ENCODE results near the gene TMEM63A. TPM values are rescaled to one million over a fixed set of nuclear protein-coding genes. Genes with fewer than 3 reads are reported as not detected.
"Not testable (repeated sequence)": the region's sequence is repeated elsewhere in the genome, so short reads cannot be mapped to it uniquely, and the experiment has no call there.

Gene TMEM63A
- 32.5 and 33.5 TPM in 2 replicates for total RNA-seq

DNA sequence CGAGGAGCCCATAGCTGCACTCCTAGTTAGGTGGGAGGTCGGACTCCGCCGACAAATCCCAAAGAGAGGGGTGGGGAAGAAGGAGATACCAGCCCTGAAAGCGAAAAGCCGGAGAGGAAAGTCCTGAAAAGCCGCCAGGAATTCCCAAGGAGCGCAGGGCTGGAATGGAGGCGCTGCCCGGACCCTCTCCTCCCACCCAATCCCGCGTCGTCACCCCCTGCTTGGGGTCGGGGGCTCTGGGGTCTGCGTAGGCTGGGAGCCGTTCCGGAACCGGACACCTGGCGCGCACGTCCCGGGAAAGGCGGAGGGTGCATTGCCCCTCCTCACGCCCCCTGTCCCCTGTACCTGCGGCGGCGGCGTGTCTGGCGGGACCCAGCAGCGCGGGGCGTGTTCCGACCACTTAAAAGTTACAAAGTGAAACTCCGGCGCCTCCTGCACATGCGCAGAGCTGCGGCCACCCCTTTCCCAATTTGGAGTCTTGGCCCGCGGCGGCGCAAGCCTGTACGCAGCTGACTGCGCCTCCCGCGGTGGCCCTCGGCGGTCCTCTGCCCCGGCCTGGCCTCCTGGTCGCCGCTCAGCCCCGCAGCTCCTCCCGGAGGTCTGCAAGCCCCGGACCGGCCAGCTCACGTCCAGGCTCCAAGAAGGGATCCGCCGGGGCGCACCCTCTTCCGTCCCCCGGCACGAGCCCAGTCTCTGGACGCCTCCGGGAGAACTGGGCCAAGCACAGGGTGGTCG is at the start of gene TMEM63A:
Gene TMEM63A, minus strand, starts transcription at position 422 of the 735 bp plus-strand sequence. CDS start 4,800 bp downstream, outside the sequence.
- peaks cover 14% of the 10 kb centered on the region for H3K27me3 Mint-ChIP-seq (ENCODE audit: low read depth)
- DNase-seq (ENCODE audit: low spot score), result peak; percentile 82
- H3K4me3 Mint-ChIP-seq (ENCODE audit: low read depth), result peak within 1 kb of the TSS; percentile 84
- intact Hi-C loops (cut with micrococcal nuclease), result loop anchor here (1.0 to 5.0 kb wide), 6 partner anchors 15 to 115 kb away; partner anchors contain the start of genes PYCR2, SDE2 and SRP9
- peak within 1 kb of the TSS; percentile 71 for H3K27ac Mint-ChIP-seq
- H3K36me3 Mint-ChIP-seq (ENCODE audit: low read depth), result peaks cover 2% of the 10 kb centered on the region
- H3K9me3 Mint-ChIP-seq, result no peaks in the 10 kb centered on the region
- H3K4me1 Mint-ChIP-seq (ENCODE audit: low read depth), result peaks cover 40% of the 10 kb centered on the region

DNA sequence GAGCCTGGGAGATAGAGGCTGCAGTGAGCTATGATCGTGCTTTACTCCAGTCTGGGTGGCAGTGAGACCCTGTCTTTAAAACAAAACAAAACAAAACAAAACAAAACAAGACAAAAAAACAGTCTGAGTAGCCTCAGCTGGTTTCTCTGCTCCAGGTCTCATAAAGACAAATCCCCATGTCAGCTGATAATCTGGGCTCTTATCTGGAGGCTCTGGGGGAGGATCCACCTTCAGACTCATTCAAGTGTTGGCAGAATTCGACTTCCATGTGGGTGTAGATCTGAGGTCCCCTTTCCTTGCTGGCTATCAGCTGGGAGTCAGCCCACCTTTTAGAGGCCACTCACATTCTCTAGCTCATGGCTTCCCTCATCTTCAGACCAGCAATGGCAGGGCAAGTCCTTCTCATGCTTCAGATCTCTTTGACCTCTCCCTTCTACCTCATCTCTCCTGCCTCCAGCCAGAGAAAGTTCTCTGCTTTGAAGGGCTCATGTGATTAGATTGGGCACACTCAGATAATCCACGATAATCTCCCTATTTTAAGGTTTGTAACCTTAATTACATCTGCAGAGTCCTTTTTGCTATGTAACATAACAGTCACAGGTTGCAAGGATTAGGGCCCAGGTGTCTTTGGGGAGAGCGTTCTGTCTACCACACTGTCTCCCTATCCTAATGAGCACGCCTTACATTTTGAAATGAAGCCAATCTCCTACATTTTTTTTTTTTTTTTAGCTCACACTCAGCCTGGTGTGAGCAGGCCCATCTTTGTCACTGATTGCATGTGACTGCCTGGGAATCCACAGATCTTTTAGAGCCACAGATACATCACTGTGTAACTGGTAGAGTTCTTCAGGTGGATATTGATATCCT is 49.3 kb upstream of the TMEM63A start:
- H3K4me1 Mint-ChIP-seq (ENCODE audit: low read depth), result peaks cover 9% of the 10 kb centered on the region
- intact Hi-C loops (cut with micrococcal nuclease), result no loop called here

DNA sequence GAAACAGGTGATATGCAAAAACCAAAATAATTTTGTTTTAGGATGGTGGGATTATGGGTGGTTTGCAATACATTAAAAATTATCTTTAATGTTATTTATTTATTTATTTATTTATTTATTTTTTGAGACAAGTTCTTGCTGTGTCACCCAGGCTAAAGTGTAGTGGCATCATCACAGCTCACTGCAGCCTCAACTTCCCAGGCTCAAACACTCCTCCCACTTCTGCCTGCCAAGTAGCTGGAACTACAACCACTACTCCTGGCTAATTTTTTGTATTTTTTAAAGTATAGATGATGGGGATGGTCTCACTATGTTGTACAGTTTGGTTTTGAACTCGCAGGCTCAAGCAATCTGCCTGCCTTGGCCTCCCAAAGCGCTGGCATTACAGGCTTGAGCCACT is 48.4 kb upstream of the TMEM63A start:
- Mint-ChIP-seq H3K27me3 (ENCODE audit: low read depth) (no peaks in the 10 kb centered on the region), H3K36me3 (ENCODE audit: low read depth) (no peaks in the 10 kb centered on the region), H3K27ac (no peak overlapping the region), H3K4me1 (ENCODE audit: low read depth) (peaks cover 13% of the 10 kb centered on the region), H3K9me3 (no peaks in the 10 kb centered on the region), H3K4me3 (ENCODE audit: low read depth) (no peak overlapping the region)
- no peak for DNase-seq (ENCODE audit: low spot score)
- intact Hi-C loops (cut with micrococcal nuclease), result no loop called here

More for the DNA sequence above, 49.3 kb upstream of the TMEM63A start:
- Mint-ChIP-seq H3K36me3 (ENCODE audit: low read depth) (no peaks in the 10 kb centered on the region), H3K27ac (no peak overlapping the region), H3K4me3 (ENCODE audit: low read depth) (no peak overlapping the region), H3K9me3 (no peaks in the 10 kb centered on the region), H3K27me3 (ENCODE audit: low read depth) (no peaks in the 10 kb centered on the region)
- no peak for DNase-seq (ENCODE audit: low spot score)

DNA sequence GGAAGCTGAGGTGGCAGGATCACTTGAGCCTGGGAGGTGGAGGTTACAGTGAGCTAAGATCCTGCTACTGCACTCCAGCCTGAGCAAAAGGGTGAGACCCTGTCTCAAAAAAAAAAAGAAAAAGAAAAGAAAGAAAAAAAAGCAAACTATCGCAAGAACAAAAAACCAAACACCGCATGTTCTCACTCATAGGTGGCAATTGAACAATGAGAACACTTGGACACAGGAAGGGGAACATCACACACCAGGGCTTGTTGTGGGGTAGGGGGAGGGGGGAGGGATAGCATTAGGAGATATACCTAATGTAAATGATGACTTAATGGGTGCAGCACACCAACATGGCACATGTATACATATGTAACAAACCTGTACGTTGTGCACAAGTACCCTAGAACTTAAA is 47.3 kb upstream of the TMEM63A start:
- Mint-ChIP-seq H3K4me1 (ENCODE audit: low read depth) (peaks cover 15% of the 10 kb centered on the region), H3K27ac (peak overlapping the region; percentile 68)
- DNase-seq (ENCODE audit: low spot score); H3K4me3 Mint-ChIP-seq (ENCODE audit: low read depth); H3K27me3 Mint-ChIP-seq (ENCODE audit: low read depth); H3K9me3 Mint-ChIP-seq; intact Hi-C loops (cut with micrococcal nuclease); H3K36me3 Mint-ChIP-seq (ENCODE audit: low read depth): not testable (repeated sequence)

DNA sequence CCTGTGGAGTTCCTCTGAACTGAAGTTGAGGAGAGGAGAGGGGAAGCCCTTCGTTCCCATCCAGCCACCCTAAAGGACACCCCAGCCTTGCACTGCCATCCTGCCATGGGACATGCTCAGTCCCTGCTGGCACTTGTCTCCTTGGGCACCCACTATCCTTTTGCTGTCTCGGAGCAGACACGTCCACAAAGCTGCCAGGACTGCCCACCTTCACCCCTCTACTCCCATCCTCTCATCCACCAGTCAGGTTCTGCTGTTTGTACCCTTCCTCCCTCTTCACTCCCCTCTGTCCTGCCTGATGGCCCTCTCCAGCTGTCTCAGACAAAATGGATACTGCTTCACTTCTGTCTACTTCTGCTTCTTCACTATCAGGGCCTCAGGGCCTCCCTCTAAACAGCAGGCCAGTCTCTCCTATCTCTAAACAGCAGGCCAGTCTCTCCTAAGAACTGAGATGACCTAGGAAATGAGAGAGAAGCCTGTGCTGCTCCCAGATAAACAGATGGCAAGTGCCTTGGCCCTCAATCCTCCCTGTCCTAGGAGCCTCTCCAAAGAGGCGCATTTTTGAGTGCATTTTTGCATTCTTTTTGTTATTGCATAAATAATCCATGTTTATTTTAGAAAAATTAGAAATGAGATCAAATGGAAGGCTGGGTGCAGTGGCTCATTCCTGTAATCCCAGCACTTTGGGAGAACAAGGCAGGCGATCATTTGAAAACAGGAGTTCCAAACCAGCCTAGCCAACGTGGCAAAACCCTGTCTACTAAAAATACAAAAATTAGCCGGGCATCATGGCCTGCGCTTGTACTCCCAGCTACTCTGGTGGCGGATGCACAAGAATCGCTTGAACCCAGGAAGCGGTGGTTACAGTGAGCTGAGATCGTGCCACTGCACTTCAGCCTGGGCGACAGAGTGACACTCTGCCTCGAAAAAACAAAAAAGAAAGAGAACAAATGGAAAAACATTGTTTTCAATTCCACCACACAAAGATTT is 46.3 kb upstream of the TMEM63A start:
- Mint-ChIP-seq H3K36me3 (ENCODE audit: low read depth) (peaks cover 6% of the 10 kb centered on the region), H3K9me3 (no peaks in the 10 kb centered on the region), H3K4me3 (ENCODE audit: low read depth) (no peak overlapping the region), H3K27ac (peak overlapping the region; percentile 49), H3K4me1 (ENCODE audit: low read depth) (peaks cover 15% of the 10 kb centered on the region), H3K27me3 (ENCODE audit: low read depth) (no peaks in the 10 kb centered on the region)
- no peak for DNase-seq (ENCODE audit: low spot score)
- intact Hi-C loops (cut with micrococcal nuclease), result no loop called here

DNA sequence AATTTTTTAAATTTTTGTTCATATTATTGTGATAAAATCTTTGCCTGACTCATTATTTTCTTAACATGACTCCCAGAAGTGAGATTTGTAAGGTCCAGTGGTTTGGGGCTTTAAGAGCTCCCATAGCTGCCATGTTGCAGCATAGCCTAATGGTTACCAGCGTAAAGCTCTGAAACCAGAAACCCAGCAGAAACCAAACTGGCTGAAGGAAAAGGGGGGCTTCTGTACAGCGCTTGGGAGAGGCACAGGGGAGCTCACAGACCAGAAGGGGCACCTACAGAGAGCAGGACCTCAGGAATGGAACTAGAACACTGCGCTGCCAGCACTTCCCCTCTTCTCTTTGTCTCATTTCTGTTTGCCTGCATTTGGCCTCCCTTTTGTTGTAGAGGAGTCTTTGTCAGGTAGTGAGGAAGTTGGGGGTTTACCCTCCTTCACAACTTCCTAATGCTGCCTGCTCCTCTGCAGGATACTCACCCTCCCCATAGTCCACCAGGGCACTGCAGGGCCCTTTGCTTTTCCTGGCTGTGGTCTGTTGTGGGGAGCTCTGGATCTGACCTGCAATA is 44.5 kb upstream of the TMEM63A start:
- no peak for DNase-seq (ENCODE audit: low spot score)
- Mint-ChIP-seq H3K4me3 (ENCODE audit: low read depth) (no peak overlapping the region), H3K36me3 (ENCODE audit: low read depth) (peaks cover 15% of the 10 kb centered on the region), H3K27me3 (ENCODE audit: low read depth) (no peaks in the 10 kb centered on the region), H3K4me1 (ENCODE audit: low read depth) (peaks cover 25% of the 10 kb centered on the region), H3K9me3 (no peaks in the 10 kb centered on the region), H3K27ac (no peak overlapping the region)
- intact Hi-C loops (cut with micrococcal nuclease), result no loop called here

DNA sequence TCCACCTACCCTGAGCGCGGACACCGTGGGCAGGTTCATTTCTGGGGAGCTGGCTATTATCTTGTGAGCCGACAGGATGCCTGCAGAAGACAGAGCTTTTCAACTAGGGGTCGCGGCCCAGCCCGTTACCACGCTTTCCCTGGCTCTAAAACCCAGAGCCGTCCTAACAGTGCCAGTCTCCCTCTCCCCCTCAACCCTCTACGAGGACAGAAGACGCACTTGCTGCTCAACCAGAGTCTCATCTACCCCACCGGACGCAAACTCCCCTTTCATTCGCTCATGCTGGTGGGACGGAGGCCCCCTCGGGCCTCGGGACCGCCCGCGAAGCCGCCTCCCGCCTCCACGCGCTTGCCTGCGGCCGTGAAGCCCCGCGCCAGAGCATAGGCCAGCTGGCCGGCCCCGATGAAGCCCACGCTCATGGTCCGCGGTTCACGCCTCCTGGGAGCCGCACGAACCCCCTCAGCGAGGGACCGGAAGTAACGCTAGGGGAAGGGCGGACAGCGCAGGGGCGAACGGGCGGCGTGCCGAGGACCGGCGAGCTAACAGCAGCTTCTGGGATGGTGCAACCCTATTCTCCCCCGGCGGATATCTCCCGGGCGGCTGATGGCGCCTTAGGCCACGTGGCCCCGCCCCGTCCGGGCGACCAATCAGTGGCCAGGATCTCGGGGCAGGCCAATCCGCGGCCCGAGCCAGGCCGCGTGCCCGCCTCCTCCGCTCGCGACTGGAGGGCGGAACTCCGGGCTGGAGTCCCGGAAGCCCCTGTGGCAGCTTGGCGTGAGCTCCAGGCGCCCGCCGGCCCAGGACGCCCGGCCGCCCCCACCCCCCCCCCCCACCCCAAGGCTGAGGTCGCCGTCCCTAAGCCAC is 41.7 kb upstream of the TMEM63A start, which contains the start of gene PYCR2:
Gene PYCR2, minus strand, starts transcription at position 559 of the 864 bp plus-strand sequence. Its CDS starts 140 bp downstream, at position 419.
- DNase-seq (ENCODE audit: low spot score), result peak; percentile 94
- H3K27me3 Mint-ChIP-seq (ENCODE audit: low read depth), result no peaks in the 10 kb centered on the region
- H3K4me3 Mint-ChIP-seq (ENCODE audit: low read depth), result peak within 1 kb of the TSS; percentile 92
- H3K4me1 Mint-ChIP-seq (ENCODE audit: low read depth), result peaks cover 43% of the 10 kb centered on the region
- intact Hi-C loops (cut with micrococcal nuclease), result loop anchor here (1.0 to 5.0 kb wide), 6 partner anchors 27 to 457 kb away; partner anchors contain the start of genes H3-3A, SDE2, SRP9 and TMEM63A
- H3K9me3 Mint-ChIP-seq, result no peaks in the 10 kb centered on the region
- peak within 1 kb of the TSS; percentile 91 for H3K27ac Mint-ChIP-seq
- peaks cover 37% of the 10 kb centered on the region for H3K36me3 Mint-ChIP-seq (ENCODE audit: low read depth)

DNA sequence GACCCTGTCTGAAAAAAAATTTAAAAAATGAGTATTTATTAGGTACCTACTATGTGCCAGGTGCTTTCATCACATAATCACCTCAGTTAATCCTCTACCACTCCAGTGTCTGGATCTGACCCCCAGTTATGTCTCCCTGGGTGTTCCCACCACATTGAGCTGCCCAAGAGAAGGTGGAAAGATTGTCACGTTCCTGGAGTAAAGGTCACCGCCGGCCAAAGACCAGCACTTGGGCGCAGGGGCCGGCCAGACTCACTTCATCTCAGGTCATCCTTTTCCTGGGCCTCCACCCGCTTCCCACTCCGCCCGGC is 41.2 kb upstream of the TMEM63A start:
- H3K36me3 Mint-ChIP-seq (ENCODE audit: low read depth), result peaks cover 39% of the 10 kb centered on the region
- H3K9me3 Mint-ChIP-seq, result no peaks in the 10 kb centered on the region
- H3K27ac Mint-ChIP-seq, result peak overlapping the region; percentile 91
- H3K4me1 Mint-ChIP-seq (ENCODE audit: low read depth), result peaks cover 42% of the 10 kb centered on the region
- peak overlapping the region; percentile 92 for H3K4me3 Mint-ChIP-seq (ENCODE audit: low read depth)
- no peak for DNase-seq (ENCODE audit: low spot score)
- intact Hi-C loops (cut with micrococcal nuclease), result loop anchor here (5.0 kb wide), 2 partner anchors 139 to 456 kb away; partner anchors contain the start of gene H3-3A
- H3K27me3 Mint-ChIP-seq (ENCODE audit: low read depth), result no peaks in the 10 kb centered on the region

DNA sequence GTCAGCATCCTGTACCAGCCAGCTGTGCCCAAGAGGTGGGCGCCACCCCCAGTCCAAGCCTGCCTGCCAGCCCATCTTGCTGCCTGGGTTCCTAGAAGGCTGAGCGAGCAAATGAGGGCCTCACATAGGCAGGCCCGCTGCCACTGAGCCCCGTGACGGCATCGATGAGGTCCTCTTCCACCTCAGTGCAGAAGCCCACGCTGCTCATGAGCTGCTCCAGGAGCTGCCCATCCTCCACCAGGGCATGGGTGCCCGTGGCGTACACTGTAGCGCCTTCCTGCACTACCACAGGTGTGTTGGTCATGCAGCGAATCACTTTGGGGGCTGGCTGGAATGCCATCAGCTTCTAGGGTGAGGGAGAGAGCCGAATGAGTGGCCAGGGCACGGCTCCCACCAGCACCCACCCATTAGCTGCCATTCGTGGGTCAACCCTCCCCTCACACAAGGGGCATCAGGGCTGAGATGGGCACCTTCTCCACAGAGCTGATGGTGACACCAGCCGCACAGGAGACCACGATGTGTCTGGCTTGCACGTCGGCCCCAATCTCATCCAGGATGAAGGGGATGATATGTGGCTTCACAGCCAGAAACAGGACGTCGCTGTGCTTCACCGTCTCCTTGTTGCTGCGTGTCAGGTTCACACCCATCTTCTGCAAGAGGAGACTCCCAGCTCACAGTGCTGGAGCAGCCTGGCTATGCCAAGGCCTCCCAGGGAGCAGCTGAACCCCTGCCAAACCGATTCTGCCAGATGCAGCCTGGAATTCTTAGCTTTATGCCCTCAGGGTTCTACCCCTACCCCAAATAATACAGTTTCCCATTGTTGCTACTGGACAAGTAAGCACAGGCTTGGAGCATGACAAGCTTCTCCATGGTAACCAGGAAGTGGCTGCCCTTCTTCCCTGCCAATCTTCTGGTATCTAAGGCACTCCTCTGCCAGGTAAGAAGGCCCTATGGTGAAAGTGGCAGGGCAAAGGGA is 39.8 kb upstream of the TMEM63A start:
- Mint-ChIP-seq H3K27ac (no peak overlapping the region), H3K4me1 (ENCODE audit: low read depth) (peaks cover 38% of the 10 kb centered on the region), H3K27me3 (ENCODE audit: low read depth) (no peaks in the 10 kb centered on the region), H3K9me3 (no peaks in the 10 kb centered on the region), H3K36me3 (ENCODE audit: low read depth) (peaks cover 48% of the 10 kb centered on the region), H3K4me3 (ENCODE audit: low read depth) (peak overlapping the region; percentile 92)
- intact Hi-C loops (cut with micrococcal nuclease), result loop anchor here (5.0 kb wide), 2 partner anchors 140 to 455 kb away; partner anchors contain the start of gene H3-3A
- DNase-seq (ENCODE audit: low spot score), result no peak

DNA sequence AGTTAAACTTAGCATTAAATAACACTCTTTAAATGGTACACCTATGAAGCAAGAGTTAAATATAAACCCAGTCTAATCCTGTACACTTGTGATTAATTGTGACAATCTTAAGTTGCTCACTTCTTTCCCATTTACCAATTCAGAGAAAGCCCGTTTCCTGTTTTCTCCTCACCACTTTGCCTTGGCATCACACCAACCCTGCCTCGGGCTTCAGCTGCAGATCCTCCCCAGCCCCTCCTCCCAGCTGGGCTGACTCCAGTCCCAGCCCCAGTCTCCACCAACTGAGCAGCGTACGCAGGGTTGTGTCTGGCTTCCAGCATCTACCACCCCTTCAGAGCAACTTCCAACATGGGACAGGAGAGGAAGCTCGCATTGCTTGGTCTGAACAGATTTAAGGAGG is 37.7 kb upstream of the TMEM63A start:
- no peak overlapping the region for H3K4me3 Mint-ChIP-seq (ENCODE audit: low read depth)
- H3K9me3 Mint-ChIP-seq, result no peaks in the 10 kb centered on the region
- peaks cover 27% of the 10 kb centered on the region for H3K4me1 Mint-ChIP-seq (ENCODE audit: low read depth)
- no peak for DNase-seq (ENCODE audit: low spot score)
- no peak overlapping the region for H3K27ac Mint-ChIP-seq
- no peaks in the 10 kb centered on the region for H3K27me3 Mint-ChIP-seq (ENCODE audit: low read depth)
- H3K36me3 Mint-ChIP-seq (ENCODE audit: low read depth), result peaks cover 56% of the 10 kb centered on the region
- intact Hi-C loops (cut with micrococcal nuclease), result loop anchor here (5.0 kb wide), 2 partner anchors 142 to 453 kb away; partner anchors contain the start of gene H3-3A

Data from activated T-helper 2 cell treated with anti-CD3 and anti-CD28 coated beads, Interferon-gamma antibody, Interleukin-2, Interleukin-4, amounts not matched to agents 10 μg/mL and 5 μg/mL and 100 μg/mL, durations not matched to agents 14 hours and 24 hours and 36 hours (primary cell).